Muscle layer of duodenum (tissue), 2 donors: Measurements from ENCODE around the gene LILRA6.

Experiments
- H3K27ac ChIP-seq: one replicate; pipeline ENCODE4 v1.7.0; 2013; ENCODE audit warnings: mild to moderate bottlenecking, low read length
- H3K27me3 ChIP-seq: one replicate; pipeline ENCODE4 v1.7.0; 2013; ENCODE audit warnings: low read depth, mild to moderate bottlenecking, control low read depth, low read length
- H3K36me3 ChIP-seq, 2 donors: one replicate each; pipeline ENCODE4 v1.7.0; 2013; ENCODE audit warnings: low read length in 2 of 2, control low read depth in 1 of 2, mild to moderate bottlenecking in 1 of 2; ENCODE audit not compliant: insufficient read depth in 2 of 2, control insufficient read depth in 1 of 2
- H3K4me1 ChIP-seq, 2 donors: one replicate each; pipeline ENCODE4 v1.7.0; 2013; ENCODE audit warnings: low read length in 2 of 2, mild to moderate bottlenecking in 2 of 2, control low read depth in 1 of 2, moderate library complexity in 1 of 2; ENCODE audit not compliant: insufficient read depth in 2 of 2, control insufficient read depth in 1 of 2
- H3K4me3 ChIP-seq, 2 donors: one replicate each; pipeline ENCODE4 v1.7.0; 2013; ENCODE audit warnings: low read length in 2 of 2, low read depth in 1 of 2, mild to moderate bottlenecking in 1 of 2
- H3K9me3 ChIP-seq, 2 donors: one replicate each; pipeline ENCODE4 v1.7.0; 2013; ENCODE audit warnings: low read length in 2 of 2, control low read depth in 1 of 2, mild to moderate bottlenecking in 1 of 2; ENCODE audit not compliant: control insufficient read depth in 1 of 2
- donor health status: healthy.

Gene LILRA6

GRCh38 chr19:54189735-54190502 lies 52.7 kb downstream of the LILRA6 start:
- peak overlapping the region; percentile 96 for H3K27ac ChIP-seq
- H3K36me3 ChIP-seq, result peaks cover 16 to 23% of the 10 kb centered on the region in 2 donors
- peaks cover 8 to 25% of the 10 kb centered on the region in 2 donors for H3K4me1 ChIP-seq
- H3K27me3 ChIP-seq, result no peaks in the 10 kb centered on the region
- H3K9me3 ChIP-seq, result no peaks in the 10 kb centered on the region
- peak overlapping the region; percentile 59 to 90 for H3K4me3 ChIP-seq

DNA sequence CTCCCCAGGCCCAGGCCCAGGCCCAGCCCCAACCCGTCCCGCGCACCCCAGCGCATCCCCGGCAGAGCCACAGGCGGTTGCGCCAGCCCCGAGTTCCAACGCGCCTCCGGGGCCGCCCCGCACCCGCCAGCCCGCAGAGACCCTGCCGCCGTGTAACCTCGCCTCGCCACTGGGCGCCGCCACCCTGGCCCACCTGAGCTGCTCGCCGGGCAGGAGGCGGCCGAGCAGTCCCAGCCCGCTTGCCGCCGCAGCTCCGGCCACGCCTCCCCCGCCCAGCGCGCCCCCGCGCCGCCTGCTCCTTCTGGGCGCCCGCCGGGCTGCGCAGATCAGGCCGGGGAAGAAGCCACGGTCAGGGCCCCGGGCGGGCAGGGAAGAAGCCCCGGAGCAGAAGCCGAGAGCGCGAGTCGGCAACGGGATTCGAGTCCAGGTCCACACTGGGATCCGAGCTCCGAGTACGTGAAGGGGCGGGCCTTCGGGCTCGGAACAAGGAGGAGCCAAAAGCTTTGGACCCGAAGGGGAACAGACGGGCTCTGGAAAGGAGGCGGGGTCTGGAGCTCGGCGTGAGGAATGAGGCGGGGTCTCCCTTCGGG lies 53.4 kb downstream of the LILRA6 start, which contains the start of gene MBOAT7:
TSS of gene MBOAT7 (minus strand) at position 436 of the 590 bp plus-strand sequence. CDS start 1,072 bp downstream, outside the sequence.
- H3K9me3 ChIP-seq, result no peaks in the 10 kb centered on the region

GRCh38 chr19:54188215-54188871 lies 54.2 kb downstream of the LILRA6 start:
- Histone ChIP-seq H3K27ac (peak overlapping the region; percentile 75), H3K36me3 (peaks cover 13 to 19% of the 10 kb centered on the region in 2 donors), H3K4me1 (peaks cover 8 to 25% of the 10 kb centered on the region in 2 donors), H3K9me3 (no peaks in the 10 kb centered on the region), H3K4me3 (peak overlapping the region; percentile 59 to 90), H3K27me3 (no peaks in the 10 kb centered on the region)

More for the DNA sequence above, 53.4 kb downstream of the LILRA6 start, which contains the start of gene MBOAT7:
- peaks cover 16 to 20% of the 10 kb centered on the region in 2 donors for H3K36me3 ChIP-seq
- H3K27ac ChIP-seq, result peak within 1 kb of the TSS; percentile 96
- peak within 1 kb of the TSS; percentile 59 to 90 for H3K4me3 ChIP-seq
- peaks cover 8 to 25% of the 10 kb centered on the region in 2 donors for H3K4me1 ChIP-seq
- no peaks in the 10 kb centered on the region for H3K27me3 ChIP-seq

DNA sequence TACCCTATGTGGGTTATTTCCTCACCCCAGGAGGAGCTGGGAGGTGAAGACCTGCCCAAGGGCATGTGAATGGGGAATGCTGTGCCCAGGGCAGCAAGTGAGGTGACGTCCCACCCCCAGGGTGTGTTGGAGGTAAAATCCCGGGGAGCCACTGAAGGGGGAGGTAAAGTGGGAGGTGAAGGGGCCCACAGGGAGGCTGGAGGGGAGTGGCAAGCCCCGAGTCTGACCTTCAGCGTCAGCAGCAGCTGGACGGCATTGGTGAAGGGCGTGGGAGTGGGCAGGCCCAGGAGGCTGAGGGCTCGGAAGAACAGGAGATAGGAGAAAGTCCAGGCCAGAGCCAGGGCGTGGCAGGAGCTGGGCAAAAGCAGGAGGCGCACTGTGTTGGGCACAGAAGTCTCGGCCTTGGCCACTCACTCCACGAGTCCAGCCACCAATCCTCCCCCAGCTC lies 55.6 kb downstream of the LILRA6 start:
- peak overlapping the region; percentile 85 for H3K27ac ChIP-seq

More for the DNA sequence above, 55.6 kb downstream of the LILRA6 start:
- Histone ChIP-seq H3K9me3 (no peaks in the 10 kb centered on the region), H3K4me3 (peak overlapping the region in 1 of 2 donors; percentile 3), H3K4me1 (peaks cover 8 to 18% of the 10 kb centered on the region in 2 donors), H3K27me3 (no peaks in the 10 kb centered on the region), H3K36me3 (peaks cover 8 to 15% of the 10 kb centered on the region in 2 donors)
